ENCODE results near the gene SPAG9. TPM values are rescaled to one million over a fixed set of nuclear protein-coding genes. Genes with fewer than 3 reads are reported as not detected.

Gene SPAG9
- total and polyA plus RNA-seq, 2 donors (not counting 1 experiment from before 2014, with no cell fraction given): 8.6 to 64.1 TPM

DNA sequence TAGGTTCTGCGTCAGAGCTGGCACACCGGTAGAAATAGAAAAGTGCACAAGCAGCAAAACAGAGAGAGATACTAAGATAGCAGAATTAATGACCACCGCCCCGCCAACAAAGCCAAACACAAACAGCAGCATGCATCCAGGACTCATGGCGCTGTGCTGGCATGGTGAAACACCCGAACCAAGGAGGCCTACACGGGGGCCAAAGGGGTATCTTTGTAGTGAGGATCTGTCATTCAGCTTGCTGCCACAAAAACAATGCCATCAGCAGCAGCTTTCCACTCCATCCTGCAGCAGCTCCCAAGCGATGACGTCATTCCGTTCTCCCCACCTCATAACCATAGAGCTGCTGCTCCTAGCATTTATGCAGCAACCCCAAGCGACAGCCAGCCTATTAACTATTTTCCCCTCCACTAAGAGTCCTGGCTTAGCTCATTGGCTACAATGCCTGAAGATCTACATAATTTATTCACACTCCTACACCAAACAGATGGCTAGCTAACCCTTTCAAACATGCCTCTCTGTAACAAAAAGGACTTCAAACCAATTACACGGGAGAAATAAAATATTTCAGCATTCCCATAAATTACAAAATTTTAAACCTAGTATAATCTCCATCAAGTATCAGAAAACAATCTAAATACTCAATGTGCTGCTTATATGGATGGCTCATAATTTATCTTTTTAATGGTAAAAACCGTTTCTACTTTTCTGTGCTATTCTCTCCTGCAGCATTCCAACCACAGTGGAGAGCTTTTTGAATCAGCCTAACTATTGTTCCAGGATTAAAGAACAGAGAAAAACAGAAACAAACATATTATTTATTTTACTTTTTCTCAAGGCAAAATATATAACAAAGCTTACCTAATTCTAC is 73.9 kb downstream of the SPAG9 start:
- Histone ChIP-seq H3K9ac (ENCODE audit: low read length) (no peak overlapping the region), H4K20me1 (ENCODE audit: control insufficient read depth, insufficient read depth, low read length, poor library complexity, severe bottlenecking) (peaks cover 30% of the 10 kb centered on the region), H3K4me2 (replicated peaks; ENCODE audit: low read depth, low read length, poor library complexity, severe bottlenecking) (no peak overlapping the region), H3K9me3 (ENCODE audit: control extremely low read depth in 1 of 3, control insufficient read depth in 2 of 3, insufficient read depth in 1 of 3, low read length in 2 of 3) (no peaks in the 10 kb centered on the region), H3K79me2 (ENCODE audit: control insufficient read depth, insufficient read depth, low read length) (peaks cover 31% of the 10 kb centered on the region), H3K4me3 (ENCODE audit: control extremely low read depth in 1 of 5, extremely low read depth in 1 of 5, insufficient read depth in 1 of 5, low read depth in 2 of 5, low read length in 4 of 5) (no peak overlapping the region), H3K27me3 (replicated peaks in 1 of 4; ENCODE audit: control extremely low read depth in 1 of 4, control insufficient read depth in 3 of 4, insufficient read depth in 4 of 4, low read length in 3 of 4) (no peaks in the 10 kb centered on the region), H2AFZ (ENCODE audit: insufficient read depth, low read depth, low read length, poor library complexity, severe bottlenecking) (no peak overlapping the region), H3K4me1 (ENCODE audit: control insufficient read depth in 2 of 2, insufficient read depth in 2 of 2, low read length in 2 of 2) (peaks cover 15 to 26% of the 10 kb centered on the region in 2 donors), H3K36me3 (replicated peaks in 1 of 2; ENCODE audit: control extremely low read depth in 1 of 2, control insufficient read depth in 1 of 2, extremely low read depth in 1 of 2, insufficient read depth in 2 of 2, low read length in 1 of 2) (peaks cover 0 to 1% of the 10 kb centered on the region in 2 experiments), H3K27ac (ENCODE audit: low read length in 2 of 2) (no peak overlapping the region)
- H3K27me3 Mint-ChIP-seq: no peaks in the 10 kb centered on the region
- no peaks in the 10 kb centered on the region for H3K9me3 Mint-ChIP-seq (ENCODE audit: insufficient read depth)
- intact Hi-C loops (cut with micrococcal nuclease): no loop called here
- H3K27ac Mint-ChIP-seq: no peak overlapping the region
- ATAC-seq (ENCODE audit: low read depth): no peak
- ChIA-PET CTCF (interaction anchor here (1.4 to 13.4 kb wide), 3 partner anchors 9 to 106 kb away, joined by 4 to 258 read pairs (median 43); partner anchors contain the start of gene NME1), POLR2A (interaction anchor here (0.6 kb wide), 1 partner anchor 16 kb away, joined by 7 read pairs; no protein-coding TSS in a partner anchor)
- TF ChIP-seq CTCF (IDR thresholded peaks at IDR 0.05): no peak
- no peak for TF ChIP-seq EZH2 (IDR thresholded peaks at IDR 0.05; ENCODE audit: borderline replicate concordance, insufficient read depth, low read depth, low read length, poor library complexity, severe bottlenecking)
- peaks cover 18% of the 10 kb centered on the region for H3K4me1 Mint-ChIP-seq
- DNase-seq: no peak
- no peak overlapping the region for H3K4me3 Mint-ChIP-seq
- 75% methylated on average over 7 of the region's 13 CpGs for WGBS (ENCODE audit: insufficient coverage)

DNA sequence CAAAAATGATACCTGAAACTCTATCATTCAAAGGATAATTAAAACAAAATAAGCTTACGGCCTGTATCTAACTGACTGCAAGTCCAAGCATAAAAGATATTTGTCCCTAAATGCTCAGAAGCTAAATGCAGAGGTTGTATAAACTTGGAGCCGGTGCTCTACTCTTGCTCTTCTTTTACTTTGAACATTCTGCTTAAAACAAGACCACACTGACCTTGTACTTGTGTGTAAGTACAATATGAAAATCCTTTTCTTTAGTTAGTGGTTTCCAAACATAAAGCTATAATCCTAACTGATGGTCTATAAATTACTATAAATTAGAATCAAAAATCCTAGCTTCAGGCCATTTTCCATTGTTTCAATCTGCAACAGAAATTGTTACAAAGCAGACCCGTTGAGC is 74.6 kb downstream of the SPAG9 start:
- Histone ChIP-seq H3K36me3 (replicated peaks in 1 of 2; ENCODE audit: control extremely low read depth in 1 of 2, control insufficient read depth in 1 of 2, extremely low read depth in 1 of 2, insufficient read depth in 2 of 2, low read length in 1 of 2) (peaks cover 1 to 5% of the 10 kb centered on the region in 2 experiments), H3K27me3 (replicated peaks in 1 of 4; ENCODE audit: control extremely low read depth in 1 of 4, control insufficient read depth in 3 of 4, insufficient read depth in 4 of 4, low read length in 3 of 4) (no peaks in the 10 kb centered on the region), H3K4me3 (ENCODE audit: control extremely low read depth in 1 of 5, extremely low read depth in 1 of 5, insufficient read depth in 1 of 5, low read depth in 2 of 5, low read length in 4 of 5) (no peak overlapping the region), H3K27ac (ENCODE audit: low read length in 2 of 2) (no peak overlapping the region), H3K4me1 (ENCODE audit: control insufficient read depth in 2 of 2, insufficient read depth in 2 of 2, low read length in 2 of 2) (peaks cover 10 to 19% of the 10 kb centered on the region in 2 donors), H3K9ac (ENCODE audit: low read length) (no peak overlapping the region), H3K4me2 (replicated peaks; ENCODE audit: low read depth, low read length, poor library complexity, severe bottlenecking) (no peak overlapping the region), H3K79me2 (ENCODE audit: control insufficient read depth, insufficient read depth, low read length) (peaks cover 31% of the 10 kb centered on the region), H4K20me1 (ENCODE audit: control insufficient read depth, insufficient read depth, low read length, poor library complexity, severe bottlenecking) (peaks cover 23% of the 10 kb centered on the region), H2AFZ (ENCODE audit: insufficient read depth, low read depth, low read length, poor library complexity, severe bottlenecking) (no peak overlapping the region), H3K9me3 (ENCODE audit: control extremely low read depth in 1 of 3, control insufficient read depth in 2 of 3, insufficient read depth in 1 of 3, low read length in 2 of 3) (no peaks in the 10 kb centered on the region)
- H3K4me1 Mint-ChIP-seq: peaks cover 13% of the 10 kb centered on the region
- POLR2A ChIA-PET: interaction anchor here (0.6 kb wide), 2 partner anchors 15 to 116 kb away, joined by 3 to 7 read pairs; no protein-coding TSS in a partner anchor
- H3K4me3 Mint-ChIP-seq: no peak overlapping the region
- no peaks in the 10 kb centered on the region for H3K27me3 Mint-ChIP-seq
- no peak for ATAC-seq (ENCODE audit: low read depth)
- DNase-seq: no peak
- 100% methylated on average over 1 of the region's 3 CpGs for WGBS (ENCODE audit: insufficient coverage)
- TF ChIP-seq CTCF (IDR thresholded peaks at IDR 0.05): no peak
- no peak for TF ChIP-seq EZH2 (IDR thresholded peaks at IDR 0.05; ENCODE audit: borderline replicate concordance, insufficient read depth, low read depth, low read length, poor library complexity, severe bottlenecking)
- no peak overlapping the region for H3K27ac Mint-ChIP-seq
- intact Hi-C loops (cut with micrococcal nuclease): no loop called here
- H3K9me3 Mint-ChIP-seq (ENCODE audit: insufficient read depth): no peaks in the 10 kb centered on the region
- CTCF ChIA-PET: interaction anchor here (5.3 to 13.4 kb wide), 2 partner anchors 10 to 44 kb away, joined by 43 to 258 read pairs; no protein-coding TSS in a partner anchor

All from B cell (primary cell).